Endothelial cell of umbilical vein (primary cell): ENCODE results near the gene HVCN1. TPM values are rescaled to one million over a fixed set of nuclear protein-coding genes. Genes with fewer than 3 reads are reported as not detected.

ENCODE experiments used
- BruUV-seq: library from RNA; stranded (reverse); fragments of 400-500 nt; replicated peaks from 2 replicates; lab custom pipeline; 2021; lab: Mats Ljungman, UMichigan
- CTCF ChIA-PET: fragments of 300-600, 350-600 bp; sonication (Branson Sonifier 250); formaldehyde crosslinking; loops from one replicate; lab custom pipeline; 2021; ENCODE audit warnings: antibody characterized with exemption, inconsistent platforms; lab: Charles Lee
- POLR2A ChIA-PET: fragments of 300-600, 350-600 bp; sonication (Branson Sonifier 250); formaldehyde crosslinking; loops from one replicate; lab custom pipeline; 2021; ENCODE audit warnings: antibody characterized with exemption, inconsistent platforms; lab: Charles Lee
- DNase-seq: peaks from one replicate; pipeline ENCODE4 v3.0.0-alpha.2; 2011; ENCODE audit warnings: low read depth, low spot score
- FAIRE-seq: peaks from 2 replicates; lab custom pipeline; 2011; peaks lifted over from hg19 to GRCh38; lab: Jason Lieb, UNC
- H2AFZ ChIP-seq: 2 replicates; pipeline ENCODE4 v1.6.0; 2012; ENCODE audit warnings: low read depth, low read length, control low read depth, inconsistent platforms
- H3K27ac ChIP-seq: 2 replicates; pipeline ENCODE4 v1.5.1; 2011; ENCODE audit warnings: low read depth, mild to moderate bottlenecking, control low read depth, low read length, moderate library complexity; ENCODE audit not compliant: insufficient read depth
- H3K27me3 ChIP-seq, 2 experiments: 2 replicates each; pipeline versions ENCODE4 v1.6.0 to v1.6.1; 2011; ENCODE audit warnings: low read length in 2 of 2, mixed read lengths in 1 of 2; ENCODE audit not compliant: control insufficient read depth in 2 of 2, insufficient read depth in 2 of 2
- H3K36me3 ChIP-seq, 2 experiments: 2 replicates in 1 of 2; 3 replicates in 1 of 2; pipeline ENCODE4 v1.5.1; 2011; ENCODE audit warnings: low read length in 2 of 2, mild to moderate bottlenecking in 1 of 2, moderate library complexity in 1 of 2; ENCODE audit not compliant: control insufficient read depth in 2 of 2, insufficient read depth in 2 of 2; ENCODE audit errors: extremely low read depth in 1 of 2
- H3K4me1 ChIP-seq: 3 replicates; pipeline ENCODE4 v1.5.1; 2011; ENCODE audit warnings: mild to moderate bottlenecking, low read length; ENCODE audit not compliant: control insufficient read depth, insufficient read depth; ENCODE audit errors: extremely low read depth
- H3K4me2 ChIP-seq: 2 replicates; pipeline ENCODE4 v1.6.1; 2011; ENCODE audit warnings: low read length, control low read depth, mixed read lengths; ENCODE audit not compliant: insufficient read depth
- H3K4me3 ChIP-seq, 3 experiments: fragments of 200-600 bp in 1 of 3; sonication (generic), shearing (Covaris generic) in 1 of 3; replicated peaks in 1 of 3; 2 replicates each; pipeline ENCODE4 v1.5.1; 2011 to 2016; ENCODE audit warnings: control low read depth in 3 of 3, low read length in 3 of 3, mild to moderate bottlenecking in 2 of 3, inconsistent platforms in 1 of 3, low read depth in 1 of 3, moderate library complexity in 1 of 3; ENCODE audit not compliant: insufficient read depth in 1 of 3
- H3K79me2 ChIP-seq: 2 replicates; pipeline ENCODE4 v1.6.0; 2012; ENCODE audit warnings: low read length, inconsistent platforms; ENCODE audit not compliant: control insufficient read depth, insufficient read depth
- H3K9ac ChIP-seq: replicated peaks from 2 replicates; pipeline ENCODE3; 2011; ENCODE audit warnings: low read length, control low read depth; ENCODE audit not compliant: insufficient read depth; ENCODE audit errors: extremely low read depth
- H3K9me1 ChIP-seq: replicated peaks from 3 replicates; pipeline ENCODE4 v1.6.0; 2011; ENCODE audit warnings: mild to moderate bottlenecking, low read length; ENCODE audit not compliant: control insufficient read depth, insufficient read depth; ENCODE audit errors: extremely low read depth
- H3K9me3 ChIP-seq: replicated peaks from 2 replicates; pipeline ENCODE4 v1.5.1; 2012; ENCODE audit warnings: low read length, inconsistent platforms; ENCODE audit not compliant: control insufficient read depth, insufficient read depth
- H4K20me1 ChIP-seq: replicated peaks from 2 replicates; pipeline ENCODE3; 2011; ENCODE audit warnings: mild to moderate bottlenecking, low read length; ENCODE audit not compliant: control insufficient read depth, insufficient read depth; ENCODE audit errors: extremely low read depth
- EZH2 ChIP-seq: IDR thresholded peaks from 2 replicates; pipeline ENCODE4 v1.6.1; 2012; ENCODE audit warnings: borderline replicate concordance, low read depth, mild to moderate bottlenecking, moderate library complexity, low read length, inconsistent platforms; ENCODE audit not compliant: severe bottlenecking
- FOS ChIP-seq: IDR thresholded peaks from 2 replicates; pipeline ENCODE4 v1.6.1; 2011; ENCODE audit warnings: mild to moderate bottlenecking, low read length, moderate library complexity, borderline replicate concordance; ENCODE audit not compliant: insufficient read depth
- GATA2 ChIP-seq: IDR thresholded peaks from 2 replicates; pipeline ENCODE4 v1.7.0; 2011; ENCODE audit warnings: low read depth, mild to moderate bottlenecking, moderate library complexity, mixed read lengths, low read length; ENCODE audit not compliant: insufficient read length, insufficient read depth
- JUN ChIP-seq: IDR thresholded peaks from 2 replicates; pipeline ENCODE4 v1.6.1; 2011; ENCODE audit warnings: borderline replicate concordance, low read depth; ENCODE audit not compliant: insufficient read length, insufficient read depth
- MYC ChIP-seq: IDR thresholded peaks from one replicate; pipeline ENCODE4 v1.6.1; 2011; ENCODE audit warnings: mild to moderate bottlenecking, low read depth, low read length
- POLR2A ChIP-seq: IDR thresholded peaks from 2 replicates; pipeline ENCODE4 v1.6.1; 2012; ENCODE audit warnings: low read depth, mild to moderate bottlenecking, control low read depth, low read length
- POLR2AphosphoS5 ChIP-seq: IDR thresholded peaks from 2 replicates; pipeline ENCODE4 v1.6.1; 2012; ENCODE audit warnings: low read depth, mild to moderate bottlenecking, control low read depth, low read length, moderate library complexity; ENCODE audit not compliant: insufficient read depth
- dilution Hi-C: fragments of 300-500 bp; cut with MboI; formaldehyde crosslinking; loops from one replicate; pipeline ENCODE4 v1.15.0; 2019; ENCODE audit warnings: low sequenced_read_pairs; ENCODE audit not compliant: extremely low pct_ligation_motif_present
- intact Hi-C: fragments of 100-400 bp; cut with micrococcal nuclease; formaldehyde crosslinking; loops from one replicate; pipeline ENCODE4 v1.10.0; 2022
- polyA plus RNA-seq, 4 experiments: library from polyadenylated mRNA; depleted of rRNA in 3 of 4; stranded (reverse) in 3 of 4; unstranded in 1 of 4; fragments of >200 nt; gene quantifications; 2 replicates each; pipeline versions ENCODE4 v1.2.1 to v1.2.3, GENCODE V29; 2011 to 2012; ENCODE audit warnings: missing spikeins in 1 of 4
- total RNA-seq: library from RNA; stranded (reverse); gene quantifications from 2 replicates; pipeline ENCODE4 v1.2.3, GENCODE V29; 2021
- TF ChIP-seq, protein P1 (sequence below), 2 donors: IDR thresholded peaks; 1 replicate in 1 of 2; 2 replicates in 1 of 2; pipeline ENCODE4 v1.5.1; 2011; ENCODE audit warnings: low read length in 2 of 2, mild to moderate bottlenecking in 2 of 2, moderate library complexity in 2 of 2, control low read depth in 1 of 2, inconsistent platforms in 1 of 2, low read depth in 1 of 2; ENCODE audit not compliant: insufficient read depth in 1 of 2; ENCODE audit errors: extremely low read depth in 1 of 2
- TF ChIP-seq, protein P2 (sequence below): IDR thresholded peaks from 2 replicates; pipeline ENCODE4 v1.6.1; 2011; ENCODE audit not compliant: insufficient read depth, insufficient read length

Gene HVCN1
- total and polyA plus RNA-seq, 2 donors (not counting 3 experiments of a cell fraction or from before 2014, with no cell fraction given) = 3.7 to 8.4 TPM

DNA sequence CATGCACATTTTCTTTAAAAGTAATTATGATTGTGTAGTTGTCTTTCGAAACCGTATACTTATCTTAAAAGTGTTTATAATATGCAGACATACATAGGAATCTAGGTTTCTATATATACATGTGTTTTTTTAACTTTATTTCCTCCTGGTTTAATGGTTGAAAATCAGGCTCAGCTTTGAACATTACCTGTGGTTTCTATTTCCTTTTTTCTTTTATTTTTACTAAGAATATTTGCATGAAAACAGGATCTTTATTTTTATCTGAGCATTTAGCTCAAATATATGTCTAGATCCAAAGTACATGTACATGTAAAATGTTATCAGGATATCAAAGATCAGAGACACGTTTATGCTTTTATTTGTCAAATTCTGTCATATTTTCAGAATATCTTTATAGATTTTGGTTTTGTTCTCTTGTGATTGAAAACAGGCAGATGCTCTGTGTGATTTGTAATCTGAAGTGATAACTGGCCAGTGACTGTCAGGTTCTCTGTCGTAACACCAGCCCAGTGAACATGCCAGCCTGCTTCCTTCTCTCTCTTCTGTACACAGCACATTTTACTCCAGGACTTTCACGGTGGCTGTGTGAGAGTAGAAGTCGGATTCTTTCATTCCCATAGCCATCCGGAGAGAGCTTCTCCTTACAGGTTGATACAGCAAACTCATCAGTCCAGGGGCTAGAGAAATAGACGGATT lies 61.3 kb downstream of the HVCN1 start:
- CTCF ChIA-PET = no interaction called here
- Histone ChIP-seq H3K27ac (no peak overlapping the region), H3K4me3 (no peak overlapping the region), H3K36me3 (no peaks in the 10 kb centered on the region), H4K20me1 (no peaks in the 10 kb centered on the region), H3K27me3 (no peaks in the 10 kb centered on the region), H3K79me2 (no peaks in the 10 kb centered on the region), H2AFZ (no peak overlapping the region), H3K9me1 (no peaks in the 10 kb centered on the region), H3K4me2 (no peak overlapping the region), H3K9me3 (no peaks in the 10 kb centered on the region), H3K4me1 (no peaks in the 10 kb centered on the region), H3K9ac (no peak overlapping the region)
- BruUV-seq = no TSS peak
- dilution Hi-C loops = no loop called here
- intact Hi-C loops = no loop called here
- FAIRE-seq (no peak), DNase-seq (no peak)
- TF ChIP-seq JUN = no peak
- TF ChIP-seq POLR2A = no peak
- TF ChIP-seq EZH2 = no peak
- TF ChIP-seq GATA2 = no peak
- TF ChIP-seq FOS = no peak
- TF ChIP-seq MYC = no peak
- no peak for TF ChIP-seq POLR2AphosphoS5
- TF ChIP-seq, protein P1, sequence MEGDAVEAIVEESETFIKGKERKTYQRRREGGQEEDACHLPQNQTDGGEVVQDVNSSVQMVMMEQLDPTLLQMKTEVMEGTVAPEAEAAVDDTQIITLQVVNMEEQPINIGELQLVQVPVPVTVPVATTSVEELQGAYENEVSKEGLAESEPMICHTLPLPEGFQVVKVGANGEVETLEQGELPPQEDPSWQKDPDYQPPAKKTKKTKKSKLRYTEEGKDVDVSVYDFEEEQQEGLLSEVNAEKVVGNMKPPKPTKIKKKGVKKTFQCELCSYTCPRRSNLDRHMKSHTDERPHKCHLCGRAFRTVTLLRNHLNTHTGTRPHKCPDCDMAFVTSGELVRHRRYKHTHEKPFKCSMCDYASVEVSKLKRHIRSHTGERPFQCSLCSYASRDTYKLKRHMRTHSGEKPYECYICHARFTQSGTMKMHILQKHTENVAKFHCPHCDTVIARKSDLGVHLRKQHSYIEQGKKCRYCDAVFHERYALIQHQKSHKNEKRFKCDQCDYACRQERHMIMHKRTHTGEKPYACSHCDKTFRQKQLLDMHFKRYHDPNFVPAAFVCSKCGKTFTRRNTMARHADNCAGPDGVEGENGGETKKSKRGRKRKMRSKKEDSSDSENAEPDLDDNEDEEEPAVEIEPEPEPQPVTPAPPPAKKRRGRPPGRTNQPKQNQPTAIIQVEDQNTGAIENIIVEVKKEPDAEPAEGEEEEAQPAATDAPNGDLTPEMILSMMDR (IDR thresholded peaks at IDR 0.05; ENCODE audit: extremely low read depth in 1 of 2, insufficient read depth in 1 of 2, low read depth in 1 of 2, low read length in 2 of 2) = no peak
- TF ChIP-seq, protein P2, sequence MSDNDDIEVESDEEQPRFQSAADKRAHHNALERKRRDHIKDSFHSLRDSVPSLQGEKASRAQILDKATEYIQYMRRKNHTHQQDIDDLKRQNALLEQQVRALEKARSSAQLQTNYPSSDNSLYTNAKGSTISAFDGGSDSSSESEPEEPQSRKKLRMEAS = no peak
- POLR2A ChIA-PET = no interaction called here
